Activated naive CD8-positive, alpha-beta T cell treated with anti-CD3 and anti-CD28 coated beads, Interleukin-2, amount 50 U/mL, for 16 hours (primary cell): ENCODE measurements around the gene CAMTA1.

Experiments
- DNase-seq: peaks from one replicate; pipeline ENCODE4 v3.0.0-alpha.2; 2020; ENCODE audit warnings: low read depth, low spot score

The CAMTA1 gene

DNA sequence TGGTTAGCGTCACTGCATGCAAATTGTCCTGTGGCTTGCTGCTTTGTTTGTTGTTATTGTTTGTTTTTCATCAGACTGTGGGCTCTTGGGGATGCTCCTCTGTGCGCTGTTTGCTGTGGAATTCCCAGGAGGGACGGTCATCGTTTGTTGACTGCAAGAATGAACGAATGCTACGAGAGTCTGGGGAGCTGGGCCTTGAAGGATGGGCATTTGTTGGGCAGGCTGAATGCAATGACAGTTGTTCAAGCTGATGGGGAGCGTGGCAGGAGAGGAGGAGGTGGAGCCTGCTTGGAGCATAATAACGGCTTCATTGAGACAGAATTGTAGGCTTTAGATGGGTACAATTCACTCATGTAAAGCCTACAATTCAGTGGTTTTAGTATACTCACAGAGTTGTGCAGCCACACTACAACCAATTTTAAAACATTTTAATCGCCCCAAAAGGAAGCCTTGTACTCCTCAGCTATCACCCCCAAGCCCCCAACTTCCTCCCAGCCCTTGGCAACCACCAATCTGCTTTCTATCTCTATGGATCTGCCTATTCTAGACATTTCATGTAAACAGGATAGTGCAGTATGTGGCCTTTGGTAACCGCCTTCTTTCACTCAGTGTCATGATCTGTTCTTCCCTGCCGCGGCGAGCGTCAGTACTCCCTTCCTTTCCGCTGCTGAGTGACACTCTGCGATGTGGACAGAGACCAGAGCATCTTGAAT lies 190.2 kb downstream of the CAMTA1 start:
- DNase-seq, result no peak

DNA sequence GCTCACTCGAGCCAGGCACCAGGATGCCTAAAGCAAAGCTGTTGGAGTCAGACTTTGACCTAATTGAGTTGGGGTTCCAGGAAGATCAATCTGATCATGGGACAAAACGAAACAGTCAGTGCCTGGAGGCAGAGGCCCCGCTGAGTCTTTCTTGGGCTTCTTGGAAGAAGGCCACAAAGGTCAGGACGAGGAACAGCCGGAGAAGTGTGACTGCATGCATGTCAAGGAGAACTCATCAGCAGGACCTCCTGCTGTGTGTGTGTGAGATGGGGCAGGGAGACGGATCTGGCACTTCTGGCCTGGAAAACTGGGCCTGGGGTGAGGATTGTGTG lies 190.8 kb downstream of the CAMTA1 start:
- no peak for DNase-seq

DNA sequence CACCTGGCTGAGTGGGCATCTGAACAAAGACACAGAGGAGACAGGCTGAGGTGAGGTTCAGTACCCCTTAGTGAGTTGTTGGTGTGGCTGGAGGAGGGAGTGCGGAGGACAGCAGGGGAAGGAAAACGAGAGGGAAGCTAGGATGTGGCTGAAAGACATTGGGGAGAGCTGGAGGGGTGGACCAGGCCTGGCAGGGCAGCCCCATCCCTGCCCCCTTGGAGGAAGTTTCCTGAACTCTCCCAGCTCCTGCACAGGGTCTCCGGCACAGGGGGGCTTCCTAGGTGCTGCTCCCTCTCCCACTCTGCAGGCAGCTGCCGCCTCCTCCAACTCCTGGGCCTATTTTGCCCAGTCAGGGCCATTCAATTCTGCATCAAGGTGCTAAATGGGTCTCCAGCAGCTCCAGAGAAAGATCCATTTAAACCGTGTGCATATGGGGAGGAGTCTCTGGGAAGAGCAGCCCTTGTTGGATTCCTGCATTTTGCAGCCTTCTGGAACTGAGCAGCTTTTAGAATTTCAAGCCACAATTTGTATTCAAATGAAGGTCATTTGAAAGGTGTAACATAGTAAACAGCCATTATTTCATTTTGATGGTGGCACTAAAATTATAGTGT lies 193.9 kb downstream of the CAMTA1 start:
- DNase-seq, result no peak

DNA sequence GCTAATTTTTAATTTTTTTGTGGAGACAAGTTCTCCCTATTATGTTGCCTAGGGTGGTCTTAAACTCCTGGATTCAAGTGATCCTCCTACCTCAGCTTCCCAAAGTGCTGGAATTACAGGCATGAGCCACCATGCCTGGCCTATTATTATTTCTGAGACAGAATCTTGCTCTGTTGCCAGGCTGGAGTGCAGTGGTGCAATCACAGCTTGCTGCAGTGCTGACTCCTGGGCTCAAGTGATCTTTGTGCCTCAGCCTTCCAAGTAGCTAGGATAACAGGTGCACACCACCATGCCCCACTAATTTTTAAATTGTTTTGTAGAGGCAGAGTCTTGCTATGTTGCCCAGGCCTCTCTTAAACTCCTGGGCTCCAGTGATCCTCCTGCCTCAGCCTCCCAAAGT lies 196.3 kb downstream of the CAMTA1 start:
- DNase-seq, result no peak

DNA sequence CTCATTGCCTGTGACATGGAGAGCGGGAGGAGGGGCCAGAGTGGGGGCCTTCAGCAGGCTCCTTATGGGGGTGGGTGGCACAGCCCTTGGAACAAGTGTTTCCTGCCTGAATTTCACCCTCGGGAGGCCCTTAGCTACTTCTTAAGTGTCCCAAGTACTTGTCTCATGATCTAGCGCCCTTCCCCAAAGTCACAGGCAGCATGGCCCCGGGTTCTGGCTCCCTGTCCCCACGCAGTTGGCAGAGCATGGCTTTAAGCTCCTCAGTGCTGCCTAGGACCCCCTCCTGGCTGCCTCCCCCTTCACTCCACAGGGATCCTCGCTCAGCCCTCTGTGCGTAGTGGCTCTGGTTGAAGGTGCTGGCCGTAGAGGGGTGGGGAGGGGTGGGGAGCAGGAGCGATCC lies 197.2 kb downstream of the CAMTA1 start:
- DNase-seq, result no peak

DNA sequence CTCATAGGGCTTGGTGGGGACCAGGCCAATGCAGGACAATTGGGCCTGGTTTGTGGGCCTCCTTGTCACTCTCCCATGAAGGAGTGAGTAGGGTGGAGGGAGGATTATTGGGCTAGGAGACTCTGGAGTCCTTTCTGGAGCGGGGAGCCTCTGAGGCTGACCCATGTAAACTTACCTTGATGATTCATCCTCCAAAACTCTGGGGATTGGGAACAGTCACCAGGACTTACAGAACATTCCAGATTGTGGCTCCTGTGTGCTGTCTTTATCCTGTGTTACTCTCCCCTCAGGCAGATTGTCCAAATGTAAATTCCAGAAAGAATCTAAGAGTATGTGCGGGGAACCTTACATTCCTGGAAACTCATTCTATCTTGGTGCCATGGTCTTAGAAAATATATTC lies 197.6 kb downstream of the CAMTA1 start:
- no peak for DNase-seq

DNA sequence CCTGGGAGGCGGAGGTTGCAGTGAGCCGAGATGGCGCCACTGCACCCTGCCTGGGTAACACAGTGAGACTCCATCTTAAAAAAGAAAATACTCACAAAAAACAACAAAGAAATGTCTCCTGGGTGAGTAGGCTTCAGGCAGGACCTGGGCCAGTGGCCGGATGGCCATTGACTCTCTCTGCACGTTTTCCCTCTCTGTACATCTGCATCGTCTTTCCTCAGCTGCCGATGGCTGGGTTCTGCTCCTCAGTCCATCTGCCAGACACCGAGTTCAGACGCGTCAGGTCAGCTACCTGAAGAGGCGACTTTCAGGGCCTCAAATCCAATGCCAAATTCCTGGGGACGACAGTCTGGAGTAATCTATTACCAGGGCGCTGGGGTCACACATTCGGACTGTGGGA lies 199.3 kb downstream of the CAMTA1 start:
- DNase-seq, result no peak

DNA sequence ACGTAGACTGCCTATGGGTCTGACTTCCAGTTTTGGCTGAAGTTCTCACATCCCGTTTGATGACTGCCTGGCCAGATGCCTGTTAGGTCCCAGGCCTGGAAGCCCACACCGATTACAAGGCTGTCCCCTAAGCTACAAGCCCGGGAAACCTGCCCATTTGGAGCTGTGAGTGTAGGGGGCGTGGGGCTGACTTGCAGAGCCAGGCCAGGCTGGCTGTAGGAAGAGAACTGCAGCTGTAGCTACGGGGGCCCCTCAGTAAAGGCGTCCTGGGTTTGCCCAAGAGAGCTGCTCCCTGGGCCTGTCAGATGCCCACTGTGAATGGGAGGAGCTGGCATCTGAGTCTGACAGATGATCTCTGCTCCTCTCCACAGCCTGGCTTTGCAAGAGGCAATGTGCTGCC lies 199.7 kb downstream of the CAMTA1 start:
- no peak for DNase-seq

DNA sequence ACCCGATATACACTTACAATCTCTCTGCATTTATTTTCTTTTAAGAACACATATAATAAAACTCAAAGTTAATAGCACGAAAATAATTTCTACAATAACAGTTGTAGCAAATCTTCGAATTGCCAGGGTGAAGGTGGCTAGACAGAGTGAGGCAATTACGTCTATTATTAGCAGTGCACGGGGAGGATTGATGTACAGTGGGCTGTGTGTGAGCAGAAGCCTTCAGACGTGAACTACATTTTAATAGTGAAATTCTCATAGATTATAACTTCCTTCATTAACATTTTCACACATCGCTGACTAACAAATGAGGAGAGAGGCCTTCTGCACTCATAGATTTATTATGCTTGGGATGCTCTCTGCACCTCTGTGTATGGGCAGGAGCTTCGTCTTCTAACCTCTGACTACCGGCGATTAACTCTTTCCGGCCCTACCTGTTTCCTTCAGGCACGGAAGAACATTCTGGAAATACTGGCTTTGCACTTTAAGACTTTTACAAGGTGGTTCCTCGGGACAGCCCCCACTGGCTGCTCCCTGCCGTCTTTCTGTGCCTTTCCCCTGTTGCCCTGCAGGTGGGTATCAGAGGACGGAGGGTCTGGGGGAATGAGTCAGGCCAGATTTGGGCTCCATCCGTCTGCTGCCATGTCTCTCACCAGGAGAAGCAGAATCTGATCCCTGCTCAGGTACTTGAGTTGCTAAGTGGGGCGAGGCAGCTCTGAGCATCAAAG lies 200.5 kb downstream of the CAMTA1 start:
- no peak for DNase-seq

DNA sequence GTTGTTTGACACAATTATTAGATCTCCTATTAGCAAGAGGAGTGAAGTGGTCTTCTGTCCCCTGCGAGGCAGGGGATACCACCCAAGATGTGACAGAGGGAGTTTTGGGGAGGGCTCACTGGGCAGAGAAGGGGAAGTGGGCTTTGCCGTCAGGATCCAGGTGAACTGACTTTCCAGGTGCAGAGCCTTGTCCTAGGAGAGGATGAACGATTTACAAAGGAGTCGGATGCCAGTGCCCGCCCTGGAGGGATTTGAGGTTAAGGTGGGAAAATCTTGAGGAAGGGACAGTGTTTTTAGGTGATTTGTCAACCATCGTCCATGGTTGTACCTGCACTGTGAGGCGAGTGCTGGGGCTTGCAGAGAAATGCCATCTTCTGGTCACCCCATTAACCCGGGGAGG lies 201.0 kb downstream of the CAMTA1 start:
- DNase-seq, result no peak

DNA sequence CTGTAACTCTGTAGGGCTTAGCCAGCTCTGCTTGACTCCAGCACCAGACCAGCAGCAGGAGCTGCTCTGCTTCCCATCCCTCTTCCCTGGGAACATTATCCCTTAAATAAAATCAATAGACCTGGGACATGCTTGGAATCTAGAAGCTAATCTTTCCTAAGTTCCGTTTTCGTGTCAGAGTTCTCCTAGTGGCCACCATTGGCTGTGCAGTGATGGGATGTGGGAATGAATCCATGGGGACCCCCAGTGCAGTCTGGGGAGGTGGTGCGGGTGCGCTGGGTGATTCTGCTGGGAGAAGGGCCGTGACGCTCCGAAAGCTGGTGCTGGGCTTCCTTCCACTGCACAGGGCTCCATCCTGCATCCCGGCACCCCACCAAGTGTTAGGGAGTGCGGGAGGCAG lies 202.7 kb downstream of the CAMTA1 start:
- no peak for DNase-seq

DNA sequence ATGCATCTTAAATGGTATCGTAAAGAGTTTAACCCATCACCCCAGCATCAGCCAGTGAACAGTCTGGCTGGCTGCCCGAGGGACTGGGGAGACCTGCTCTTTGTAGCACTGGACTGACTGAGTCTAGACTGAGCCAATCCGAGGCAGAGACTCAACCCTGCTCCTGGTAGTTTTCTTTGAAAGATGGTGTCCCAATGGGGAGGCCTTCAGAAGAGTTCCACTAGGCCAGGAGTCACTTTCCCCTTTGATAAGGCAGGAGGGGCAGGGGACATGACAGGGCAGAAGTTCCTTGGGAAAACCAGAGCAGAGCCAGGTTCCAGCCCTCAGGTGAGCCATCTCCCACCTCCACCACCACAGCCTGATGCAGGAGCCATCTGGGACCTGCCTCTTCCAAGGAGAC lies 203.5 kb downstream of the CAMTA1 start:
- DNase-seq, result no peak

DNA sequence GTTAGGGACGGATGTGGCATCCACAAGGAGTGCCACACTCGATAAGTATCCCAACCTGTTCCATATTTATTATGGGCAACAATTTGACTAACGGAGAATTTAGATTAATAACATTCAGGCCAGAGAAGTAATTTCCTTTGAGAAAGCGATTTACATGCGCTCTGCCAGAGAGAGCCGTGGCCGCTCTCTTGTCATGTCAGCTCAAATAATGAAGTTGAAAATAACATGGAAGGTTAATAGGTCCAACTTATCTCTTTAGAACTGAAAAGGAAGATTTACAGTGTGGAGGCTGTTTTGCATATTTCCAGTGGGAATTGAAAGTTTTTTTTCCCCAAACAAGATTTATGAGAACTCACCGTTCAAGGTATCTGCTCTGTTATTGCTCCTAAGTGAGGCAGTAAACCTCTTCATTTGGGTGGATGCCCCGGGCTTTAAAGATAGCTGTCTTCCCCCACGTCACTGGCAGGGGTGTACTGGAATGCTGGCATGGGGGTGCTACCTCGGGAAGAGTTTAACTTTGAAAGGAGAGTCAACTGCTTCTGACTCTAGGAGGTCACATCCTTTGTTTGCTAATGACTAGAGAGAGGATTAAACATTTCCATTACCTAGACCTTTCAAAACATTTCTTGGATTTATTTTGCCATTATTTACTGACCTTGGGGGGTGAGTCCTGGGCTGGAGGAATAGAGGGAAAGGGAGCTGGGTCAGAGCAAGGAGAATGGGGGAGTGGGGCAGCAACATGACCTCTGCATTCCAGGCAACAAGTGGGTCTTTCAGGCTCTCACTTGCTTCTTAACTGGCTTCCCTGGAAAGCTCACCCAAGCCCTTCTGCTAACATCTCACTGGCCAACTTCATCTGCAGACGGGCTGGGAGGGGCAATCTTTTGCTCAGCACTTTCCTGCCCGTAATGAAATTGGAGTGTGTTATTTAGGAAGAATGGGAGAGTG lies 204.2 kb downstream of the CAMTA1 start:
- DNase-seq, result no peak

DNA sequence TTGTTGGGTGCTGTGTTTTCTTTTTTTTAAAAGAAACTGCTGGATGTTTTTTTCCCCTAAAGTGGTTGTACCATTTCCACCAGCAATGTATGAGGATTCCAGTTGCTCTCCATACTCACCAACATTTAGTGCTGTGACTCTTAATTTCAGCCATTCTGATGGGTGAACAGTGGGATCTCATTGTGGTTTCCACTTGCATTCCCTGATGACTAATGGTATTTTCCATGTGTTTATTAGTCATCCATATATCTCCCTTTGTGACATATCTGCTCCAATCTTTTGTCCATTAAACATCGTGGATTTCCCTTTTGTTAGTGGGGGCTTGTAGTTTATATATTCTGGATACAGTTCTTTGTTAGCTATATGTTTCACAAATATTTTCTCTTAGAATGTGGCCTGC lies 206.0 kb downstream of the CAMTA1 start:
- no peak for DNase-seq

DNA sequence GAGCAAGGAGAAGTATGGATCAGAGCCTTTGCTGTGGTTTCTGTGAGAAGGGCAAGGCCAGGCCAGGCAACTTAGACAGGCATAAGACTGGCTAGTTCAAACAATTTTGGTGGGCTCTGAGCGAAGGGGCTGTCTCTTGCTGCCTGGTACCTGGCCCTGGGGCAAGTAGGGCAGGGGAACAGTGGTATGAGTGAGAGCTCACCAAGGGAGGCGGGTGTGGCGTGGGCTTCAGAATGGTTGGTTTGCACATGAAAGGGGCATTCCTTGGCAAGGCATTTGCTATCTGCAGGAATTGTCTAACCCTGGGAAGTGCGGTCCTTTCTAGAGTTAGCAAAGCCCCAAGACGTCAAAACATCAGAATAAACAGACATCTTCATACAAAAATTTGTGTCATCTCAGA lies 210.5 kb downstream of the CAMTA1 start:
- DNase-seq, result no peak

DNA sequence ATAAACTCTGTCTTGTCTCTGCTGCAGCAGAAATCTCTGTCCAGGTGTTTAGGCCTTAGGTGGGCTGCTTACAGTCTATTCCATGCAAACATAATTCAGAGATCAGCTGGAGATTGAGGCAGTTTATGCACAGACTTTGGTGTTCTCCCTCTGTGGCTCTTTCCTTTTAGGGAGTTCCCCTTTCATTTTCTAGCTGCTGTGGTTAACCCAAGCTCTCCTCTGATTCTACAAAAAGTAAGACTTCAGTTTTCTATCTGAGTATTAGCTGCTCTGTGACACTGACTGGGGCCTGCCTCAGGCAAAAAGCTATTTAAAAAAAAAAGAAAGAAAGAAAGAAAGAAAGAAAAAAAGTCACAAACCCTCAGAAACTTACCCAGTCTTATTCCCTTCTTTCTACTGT lies 211.1 kb downstream of the CAMTA1 start:
- no peak for DNase-seq

DNA sequence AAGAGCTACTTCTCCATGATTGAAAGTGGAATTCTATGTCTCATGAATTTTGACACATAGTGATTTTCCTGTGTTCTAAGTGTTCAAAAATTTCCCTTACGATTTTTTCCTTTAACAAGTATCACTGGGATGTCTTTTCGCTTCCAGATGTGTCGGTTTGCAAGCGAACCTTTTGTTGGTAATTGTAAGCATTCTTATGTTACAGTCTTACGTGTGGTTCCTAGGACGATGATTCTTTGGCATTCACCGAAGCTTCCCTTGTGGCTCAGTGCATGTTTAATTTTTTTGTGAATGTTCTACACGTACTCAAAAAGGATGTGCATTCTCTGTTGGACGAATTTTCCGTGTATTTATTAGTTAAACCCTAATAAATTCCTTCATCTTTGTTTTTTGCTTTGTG lies 211.6 kb downstream of the CAMTA1 start:
- no peak for DNase-seq

DNA sequence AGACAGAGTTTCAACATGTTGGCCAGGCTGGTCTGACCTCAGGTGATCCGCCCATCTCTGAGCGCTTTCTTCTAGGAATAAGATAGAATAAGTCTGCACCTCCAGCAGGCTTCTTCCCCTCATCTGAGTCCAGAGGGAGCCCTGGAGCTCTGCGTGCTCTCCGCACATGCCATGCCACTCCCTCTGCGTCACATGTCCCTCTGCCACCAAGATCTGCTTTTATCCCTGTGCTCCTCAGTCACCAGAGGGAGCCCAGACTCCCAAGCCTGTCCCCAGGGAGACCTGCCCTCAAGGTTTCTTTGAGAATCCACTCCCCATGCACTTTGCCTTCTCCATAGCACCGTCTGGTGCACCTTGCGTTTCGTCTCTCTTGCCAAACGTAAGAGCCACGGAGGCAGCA lies 213.0 kb downstream of the CAMTA1 start:
- DNase-seq, result no peak

DNA sequence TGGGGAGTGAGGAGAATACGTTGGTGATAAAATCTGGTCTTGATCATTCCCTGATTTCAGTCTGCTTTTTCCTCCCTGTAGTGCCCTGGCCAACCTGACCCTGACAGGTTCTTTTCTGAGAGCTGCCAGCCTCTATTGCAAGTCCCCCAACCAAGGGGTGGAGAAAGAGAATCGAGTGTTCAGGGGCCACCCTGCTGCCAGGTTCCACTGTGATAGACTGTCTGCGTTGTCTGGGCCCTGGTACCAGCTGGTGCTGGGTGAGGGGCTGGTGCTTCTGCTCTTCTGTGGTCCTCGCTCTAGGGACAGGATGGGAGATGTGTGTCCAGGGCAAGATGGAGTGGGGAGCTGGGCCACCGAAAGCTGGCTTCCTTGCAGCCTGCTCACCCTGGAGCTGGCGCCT lies 214.6 kb downstream of the CAMTA1 start:
- no peak for DNase-seq

DNA sequence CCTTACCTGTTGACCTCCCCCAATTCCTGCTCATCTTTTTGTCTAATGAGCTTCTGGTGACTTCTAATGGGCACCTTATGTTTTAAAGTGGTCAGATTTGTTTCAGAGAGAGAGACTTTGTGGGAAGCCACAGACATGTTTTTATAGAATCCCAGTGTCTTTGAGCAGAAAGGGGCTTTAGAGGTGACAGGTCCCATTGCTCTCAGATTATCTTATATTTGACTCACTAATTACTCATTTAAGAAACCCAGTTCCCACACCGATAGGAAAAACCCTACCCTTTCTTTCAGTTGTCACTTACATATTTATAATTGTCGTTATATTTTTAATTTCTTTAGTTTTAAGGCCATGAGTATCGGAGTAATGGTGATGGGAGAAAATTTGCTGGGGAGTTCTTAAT lies 215.5 kb downstream of the CAMTA1 start:
- DNase-seq, result no peak

DNA sequence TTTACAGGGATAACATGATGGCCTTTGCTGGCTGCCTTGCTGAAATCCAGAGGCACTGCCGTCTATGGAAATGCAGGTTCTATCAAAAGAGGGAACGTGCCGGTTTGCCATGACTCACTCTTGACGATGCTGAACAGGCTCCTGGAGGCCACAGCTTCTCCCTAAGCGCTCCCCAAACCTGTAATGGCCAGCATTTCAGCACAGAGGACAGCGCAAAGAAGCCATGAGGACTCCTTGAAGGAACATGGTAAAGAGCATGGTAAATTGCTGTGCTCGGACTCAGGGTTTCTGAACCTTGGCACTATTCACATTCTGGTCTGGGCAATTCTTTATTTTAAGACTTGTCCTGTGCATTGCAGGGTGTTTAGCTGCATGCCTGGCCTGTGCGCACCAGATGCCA lies 217.5 kb downstream of the CAMTA1 start:
- DNase-seq, result no peak

DNA sequence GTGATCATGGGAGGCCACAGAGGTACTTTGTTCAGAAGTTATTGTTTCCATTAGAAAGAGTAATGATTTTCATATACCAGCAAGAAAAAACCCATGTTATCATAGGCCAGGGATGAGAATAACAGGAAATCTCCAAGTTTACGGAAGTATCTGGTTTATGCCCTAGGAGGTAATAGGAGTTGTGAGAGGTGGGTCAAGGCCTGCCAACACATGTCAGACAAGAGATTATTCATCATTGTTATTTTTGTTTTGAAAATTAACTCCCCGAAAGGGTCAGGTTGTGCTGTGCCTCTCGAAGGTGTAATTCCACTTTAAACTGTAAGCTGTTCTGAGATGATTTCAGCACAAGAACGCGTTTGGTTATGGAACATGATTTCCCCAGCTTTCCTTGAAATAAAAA lies 218.4 kb downstream of the CAMTA1 start:
- no peak for DNase-seq
